Left renal cortex interstitium (tissue), 4 donors: ENCODE results near the gene KIAA1217. TPM values are rescaled to one million over a fixed set of nuclear protein-coding genes. Genes with fewer than 3 reads are reported as not detected.

ENCODE experiments used
- DNase-seq, 4 donors: peaks; one replicate each; pipeline ENCODE4 v3.0.0-alpha.2; 2013; ENCODE audit warnings: low read depth in 4 of 4, low spot score in 2 of 4, missing footprints in 1 of 4
- polyA plus RNA-seq, 4 donors: library from polyadenylated mRNA; unstranded; fragments of 120-200 nt; gene quantifications; one replicate each; pipeline ENCODE4 v1.2.1, GENCODE V29; 2013; ENCODE audit not compliant: insufficient read length in 4 of 4

The KIAA1217 gene
- polyA plus RNA-seq, 4 donors: 67.5 to 106 (median 86.3) TPM

GRCh38 chr10:24393201-24393600, 184.3 kb downstream of the KIAA1217 start:
- DNase-seq: no peak

GRCh38 chr10:24394461-24395190, 185.7 kb downstream of the KIAA1217 start:
- DNase-seq: no peak

GRCh38 chr10:24396396-24396795, 187.5 kb downstream of the KIAA1217 start:
- no peak for DNase-seq

- no peak for DNase-seq
These were observed 188.7 kb downstream of the KIAA1217 start for GRCh38 chr10:24397662-24398061.

- DNase-seq: no peak
These were observed 195.6 kb downstream of the KIAA1217 start for GRCh38 chr10:24404567-24404966.

- no peak for DNase-seq
These were observed 196.7 kb downstream of the KIAA1217 start for GRCh38 chr10:24405635-24406034.

- no peak for DNase-seq
These were observed 198.0 kb downstream of the KIAA1217 start for GRCh38 chr10:24406809-24407483.

GRCh38 chr10:24407928-24408327, 199.0 kb downstream of the KIAA1217 start:
- DNase-seq: no peak

GRCh38 chr10:24408365-24408764, 199.4 kb downstream of the KIAA1217 start:
- no peak for DNase-seq

GRCh38 chr10:24414597-24414996, 205.7 kb downstream of the KIAA1217 start:
- DNase-seq: no peak

GRCh38 chr10:24415455-24416125, 206.7 kb downstream of the KIAA1217 start:
- peak in 3 of 4 donors; percentile 13 to 49 (median 30) for DNase-seq

GRCh38 chr10:24416248-24416647, 207.3 kb downstream of the KIAA1217 start:
- DNase-seq: no peak

- DNase-seq: no peak
These were observed 208.1 kb downstream of the KIAA1217 start for GRCh38 chr10:24417053-24417452.

- DNase-seq: no peak
These were observed 209.6 kb downstream of the KIAA1217 start for GRCh38 chr10:24418532-24418931.

- DNase-seq: no peak
These were observed 210.1 kb downstream of the KIAA1217 start for GRCh38 chr10:24419066-24419465.

GRCh38 chr10:24425151-24425550, 216.2 kb downstream of the KIAA1217 start:
- no peak for DNase-seq

GRCh38 chr10:24427678-24428409, 218.9 kb downstream of the KIAA1217 start:
- DNase-seq: no peak

GRCh38 chr10:24428410-24428782, 219.5 kb downstream of the KIAA1217 start:
- no peak for DNase-seq

GRCh38 chr10:24430591-24430990, 221.7 kb downstream of the KIAA1217 start:
- DNase-seq: no peak

GRCh38 chr10:24432478-24433416, 223.8 kb downstream of the KIAA1217 start:
- DNase-seq: no peak
